ENCODE measurements around the gene ESM1. TPM values are rescaled to one million over a fixed set of nuclear protein-coding genes. Genes with fewer than 3 reads are reported as not detected.
A peak's percentile ranks its signal among the peaks of the same experiment; 100 is the strongest.

The ESM1 gene
- polyA plus RNA-seq, 3 donors: 6.2 to 11.2 (median 10.8) TPM

- DNase-seq (ENCODE audit: extremely low read depth in 1 of 11, low read depth in 9 of 11, low spot score in 4 of 11): no peak
Measured at GRCh38 chr5:54993318-54993717, 7.9 kb upstream of the ESM1 start.

- DNase-seq (ENCODE audit: extremely low read depth in 1 of 11, low read depth in 9 of 11, low spot score in 4 of 11): no peak
Measured at GRCh38 chr5:54991416-54991815, 6.0 kb upstream of the ESM1 start.

GRCh38 chr5:54990841-54991258, 5.5 kb upstream of the ESM1 start:
- no peak for DNase-seq (ENCODE audit: extremely low read depth in 1 of 11, low read depth in 9 of 11, low spot score in 4 of 11)

GRCh38 chr5:54988817-54989216, 3.4 kb upstream of the ESM1 start:
- DNase-seq (ENCODE audit: extremely low read depth in 1 of 11, low read depth in 9 of 11, low spot score in 4 of 11): no peak

- no peak for DNase-seq (ENCODE audit: extremely low read depth in 1 of 11, low read depth in 9 of 11, low spot score in 4 of 11)
Measured at GRCh38 chr5:54988218-54988617, 2.8 kb upstream of the ESM1 start.

- no peak for DNase-seq (ENCODE audit: extremely low read depth in 1 of 11, low read depth in 9 of 11, low spot score in 4 of 11)
Measured at GRCh38 chr5:54986269-54986654, 869 bp upstream of the ESM1 start.

DNA sequence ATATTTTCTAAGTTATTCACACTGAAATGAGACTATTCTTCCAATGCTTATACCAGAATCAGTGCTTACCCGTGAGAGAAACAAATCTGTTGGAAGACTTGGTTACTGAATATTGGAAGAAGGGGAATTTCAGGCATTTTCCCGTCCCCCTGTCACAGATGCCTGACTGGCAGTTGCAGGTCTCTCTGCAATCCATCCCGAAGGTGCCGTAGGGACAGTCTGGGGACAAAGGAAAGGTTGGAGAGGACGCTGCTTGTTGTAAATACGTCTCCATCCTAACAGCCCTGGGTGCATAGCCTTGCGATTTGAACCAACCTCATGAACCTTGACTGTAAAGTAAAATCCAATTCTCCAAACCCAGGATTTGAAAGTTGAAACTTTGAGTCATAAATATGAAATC, 3.5 kb downstream of the ESM1 start:
- DNase-seq (ENCODE audit: extremely low read depth in 1 of 11, low read depth in 9 of 11, low spot score in 4 of 11): no peak

DNA sequence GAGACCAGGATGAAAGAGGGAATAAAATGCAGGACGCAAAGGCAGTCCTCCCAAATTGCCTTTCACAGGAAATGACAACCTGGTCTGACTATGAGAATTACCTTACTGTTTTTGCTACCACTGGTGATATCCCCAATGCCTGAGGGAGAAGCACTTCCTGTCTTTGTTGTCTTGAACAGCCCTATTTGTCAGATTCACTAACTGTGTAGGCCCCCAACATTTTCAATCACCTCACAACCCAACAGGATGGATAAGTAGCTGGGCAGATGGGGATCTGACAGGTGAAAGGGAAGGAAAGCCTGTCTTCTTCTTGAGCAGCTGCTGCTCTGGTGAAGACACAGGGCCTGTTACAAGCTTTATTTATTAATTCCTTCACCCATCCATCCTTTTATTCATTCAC, 9.7 kb downstream of the ESM1 start:
- DNase-seq (ENCODE audit: extremely low read depth in 1 of 11, low read depth in 9 of 11, low spot score in 4 of 11): no peak

- no peak for DNase-seq (ENCODE audit: extremely low read depth in 1 of 11, low read depth in 9 of 11, low spot score in 4 of 11)
Measured at GRCh38 chr5:54969856-54970828, 15.3 kb downstream of the ESM1 start.

- DNase-seq (ENCODE audit: extremely low read depth in 1 of 11, low read depth in 9 of 11, low spot score in 4 of 11): no peak
Measured at GRCh38 chr5:54969242-54969641, 16.2 kb downstream of the ESM1 start.

GRCh38 chr5:54965806-54966205, 19.6 kb downstream of the ESM1 start:
- peak in 1 of 11 donors; percentile 24 for DNase-seq (ENCODE audit: extremely low read depth in 1 of 11, low read depth in 9 of 11, low spot score in 4 of 11)

GRCh38 chr5:54964405-54964804, 21.0 kb downstream of the ESM1 start:
- DNase-seq (ENCODE audit: extremely low read depth in 1 of 11, low read depth in 9 of 11, low spot score in 4 of 11): no peak

- DNase-seq (ENCODE audit: extremely low read depth in 1 of 11, low read depth in 9 of 11, low spot score in 4 of 11): no peak
Measured at GRCh38 chr5:54959673-54960418, 25.5 kb downstream of the ESM1 start.

DNA sequence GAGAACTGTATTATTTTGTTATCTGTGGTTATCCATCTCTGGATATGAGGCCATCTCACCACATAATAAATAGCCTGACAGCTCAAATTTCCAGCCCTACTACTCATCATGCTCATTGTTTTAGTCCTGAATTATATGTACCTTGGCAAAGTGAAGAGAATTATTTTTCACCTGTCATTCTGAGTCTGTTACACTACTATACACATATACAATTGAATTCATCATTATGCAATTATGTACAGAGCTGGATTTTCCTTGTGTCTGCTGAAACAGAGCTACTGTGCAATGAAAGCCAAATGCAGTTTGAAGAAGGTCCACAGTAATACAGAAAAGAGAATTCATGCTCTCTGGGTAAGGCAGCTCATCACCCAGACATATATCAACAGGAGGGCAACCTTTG, 28.5 kb downstream of the ESM1 start:
- no peak for DNase-seq (ENCODE audit: extremely low read depth in 1 of 11, low read depth in 9 of 11, low spot score in 4 of 11)

GRCh38 chr5:54947187-54947586, 38.2 kb downstream of the ESM1 start:
- no peak for DNase-seq (ENCODE audit: extremely low read depth in 1 of 11, low read depth in 9 of 11, low spot score in 4 of 11)

- no peak for DNase-seq (ENCODE audit: extremely low read depth in 1 of 11, low read depth in 9 of 11, low spot score in 4 of 11)
Measured at GRCh38 chr5:54946306-54946819, 39.0 kb downstream of the ESM1 start.

DNA sequence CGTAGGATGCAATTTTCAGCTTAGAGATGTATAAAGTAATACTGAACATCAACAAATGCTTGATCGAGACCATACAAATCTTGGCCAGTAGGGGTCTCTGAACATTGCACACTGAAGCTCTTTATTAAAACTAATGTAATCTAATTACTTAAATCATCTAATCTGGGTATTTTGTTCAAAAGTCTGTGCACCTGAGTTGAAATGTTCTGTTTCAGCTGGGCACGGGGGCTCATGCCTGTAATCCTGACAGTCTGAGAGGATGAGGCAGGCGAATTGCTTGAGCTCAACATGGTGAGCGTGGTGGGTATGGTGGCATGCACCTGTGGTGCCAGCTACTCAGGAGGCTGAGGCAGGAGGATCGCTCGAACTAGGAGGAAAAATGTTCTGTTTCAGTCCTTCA, 41.0 kb downstream of the ESM1 start:
- peak in 4 of 11 donors; percentile 5 to 15 (median 12) for DNase-seq (ENCODE audit: extremely low read depth in 1 of 11, low read depth in 9 of 11, low spot score in 4 of 11)

DNA sequence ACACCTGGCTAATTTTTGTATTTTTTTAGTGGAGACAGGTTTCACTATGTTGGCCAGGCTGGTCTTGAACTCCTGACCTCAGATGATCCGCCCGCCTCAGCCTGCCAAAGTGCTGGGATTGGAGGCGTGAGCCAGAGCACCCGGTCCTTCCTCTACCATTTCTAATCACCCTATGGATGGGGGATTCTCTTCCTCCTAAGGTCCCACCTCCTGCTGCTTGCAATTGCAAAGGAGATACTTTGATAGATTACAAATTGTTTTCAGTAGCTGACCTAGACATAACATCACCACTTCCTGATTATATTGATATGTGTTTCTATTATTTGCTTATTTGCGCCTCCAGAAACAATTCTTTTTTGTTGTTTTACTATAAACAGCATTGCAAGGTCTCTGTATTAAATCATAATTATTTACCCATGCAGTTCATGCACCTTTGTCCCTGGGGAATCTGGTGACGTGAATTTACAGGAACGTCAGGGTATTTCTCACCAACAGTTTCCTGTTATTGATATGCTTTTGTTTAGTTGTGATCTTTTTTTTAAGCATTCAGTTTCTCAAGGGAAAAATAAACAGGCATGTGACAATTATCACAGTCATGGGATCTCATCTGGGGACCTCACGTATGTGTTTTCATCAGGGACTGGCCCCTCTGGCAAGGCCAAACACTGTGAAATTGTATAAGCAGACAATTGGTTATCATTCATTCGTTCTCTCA, 43.2 kb downstream of the ESM1 start:
- DNase-seq (ENCODE audit: extremely low read depth in 1 of 11, low read depth in 9 of 11, low spot score in 4 of 11): no peak

DNA sequence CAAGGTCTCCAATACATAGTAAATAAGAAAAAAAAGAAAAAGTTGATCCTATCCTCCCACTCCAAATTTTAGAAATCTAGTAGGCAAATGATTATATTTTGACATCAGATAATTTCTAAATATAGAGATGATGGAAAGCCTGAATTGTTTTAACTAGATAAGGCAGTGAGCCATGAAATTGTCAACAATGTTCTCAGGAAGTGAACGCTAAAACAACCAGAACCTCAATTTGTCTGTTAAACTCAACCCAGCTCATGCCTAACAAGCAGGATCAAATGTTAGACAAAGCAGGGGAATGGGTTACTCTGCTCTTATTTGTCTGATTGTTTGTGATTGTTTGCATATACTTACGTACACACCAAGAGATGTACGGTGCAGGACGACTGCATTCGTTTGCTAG, 49.2 kb downstream of the ESM1 start:
- DNase-seq (ENCODE audit: extremely low read depth in 1 of 11, low read depth in 9 of 11, low spot score in 4 of 11): no peak

Data from renal cortex interstitium (tissue), 11 donors.